AG09319 (cell line): Measurements from ENCODE around the gene TMEM128.

Experiments
- DNase-seq: peaks from one replicate; pipeline ENCODE4 v3.0.0-alpha.2; 2010; ENCODE audit warnings: low read depth; ENCODE audit errors: extremely low read depth
- CTCF ChIP-seq: IDR thresholded peaks from 2 replicates; pipeline ENCODE4 v1.5.1; 2011; ENCODE audit warnings: low read depth, mild to moderate bottlenecking, inconsistent platforms, low read length, moderate library complexity

TMEM128 gene

GRCh38 chr4:4248029-4248884, at the start of gene TMEM128:
TSS of gene TMEM128 (minus strand) at chr4:4248223. CDS start at chr4:4248202, 21 bp downstream.
- peak; percentile 75 for DNase-seq
- TF ChIP-seq CTCF = peak; percentile 13; the same call in 1 of the 2 replicates

GRCh38 chr4:4296283-4296846, 48.3 kb upstream of the TMEM128 start:
- no peak for DNase-seq
- TF ChIP-seq CTCF = no peak

GRCh38 chr4:4293279-4293678, 45.3 kb upstream of the TMEM128 start:
- no peak for TF ChIP-seq CTCF
- no peak for DNase-seq

GRCh38 chr4:4289941-4290850, 42.2 kb upstream of the TMEM128 start, which contains the start of the genes LYAR and ZBTB49:
TSS of gene LYAR (minus strand) at chr4:4290154. CDS start at chr4:4283742, 6,412 bp downstream.
TSS of gene ZBTB49 (plus strand) at chr4:4290251. CDS start at chr4:4299946, 9,695 bp downstream.
- TF ChIP-seq CTCF = no peak
- DNase-seq = peak; percentile 64

- no peak for TF ChIP-seq CTCF
- DNase-seq = no peak
Observed at GRCh38 chr4:4289597-4289940, 41.5 kb upstream of the TMEM128 start.

GRCh38 chr4:4289055-4289454, 41.0 kb upstream of the TMEM128 start:
- no peak for TF ChIP-seq CTCF
- no peak for DNase-seq
